Stimulated activated CD8-positive, alpha-beta memory T cell treated with anti-CD3 and anti-CD28 coated beads, Interleukin-12 subunit alpha, Interleukin-12 subunit beta, amount 100 ng/mL, for 24 hours (primary cell): ENCODE results near the gene CHID1.

Experiments
- DNase-seq: peaks from one replicate; pipeline ENCODE4 v3.0.0-alpha.2; 2020; ENCODE audit errors: extremely low read depth

CHID1 gene

GRCh38 chr11:849951-850774 lies 60.4 kb downstream of the CHID1 start:
- no peak for DNase-seq

GRCh38 chr11:849104-849824 lies 61.3 kb downstream of the CHID1 start:
- no peak for DNase-seq

GRCh38 chr11:848380-848931 lies 62.2 kb downstream of the CHID1 start:
- DNase-seq = no peak

- no peak for DNase-seq
Observed at GRCh38 chr11:847876-848275, 62.7 kb downstream of the CHID1 start.

GRCh38 chr11:846496-847098 lies 64.0 kb downstream of the CHID1 start:
- DNase-seq = no peak

GRCh38 chr11:845872-846495 lies 64.6 kb downstream of the CHID1 start:
- DNase-seq = no peak

GRCh38 chr11:844693-845644 lies 65.6 kb downstream of the CHID1 start:
- DNase-seq = no peak

- DNase-seq = no peak
Observed at GRCh38 chr11:843818-844692, 66.6 kb downstream of the CHID1 start.

- DNase-seq = no peak
Observed at GRCh38 chr11:843086-843734, 67.4 kb downstream of the CHID1 start.

- DNase-seq = peak; percentile 71
Observed at GRCh38 chr11:842370-843002, 68.1 kb downstream of the CHID1 start, which contains the start of the genes POLR2L and TSPAN4. TSS of gene POLR2L (minus strand) at chr11:842529. CDS start at chr11:842508, 21 bp downstream. TSS of gene TSPAN4 (plus strand) at chr11:842852. CDS start at chr11:850305, 7,453 bp downstream.

- DNase-seq = no peak
Observed at GRCh38 chr11:841981-842369, 68.6 kb downstream of the CHID1 start.

GRCh38 chr11:839875-840617 lies 70.6 kb downstream of the CHID1 start:
- no peak for DNase-seq

- no peak for DNase-seq
Observed at GRCh38 chr11:839280-839623, 71.4 kb downstream of the CHID1 start.

- no peak for DNase-seq
Observed at GRCh38 chr11:838441-839279, 72.0 kb downstream of the CHID1 start.

- no peak for DNase-seq
Observed at GRCh38 chr11:837990-838307, 72.7 kb downstream of the CHID1 start.

GRCh38 chr11:837189-837989 lies 73.2 kb downstream of the CHID1 start:
- no peak for DNase-seq
